Measurements from ENCODE around the gene MAST4. TPM values are rescaled to one million over a fixed set of nuclear protein-coding genes. Genes with fewer than 3 reads are reported as not detected.
A peak's percentile ranks its signal among the peaks of the same experiment; 100 is the strongest.

The MAST4 gene
- total and polyA plus RNA-seq, 2 of the 13 experiments (the other 11 are each of a cell fraction or from before 2014, with no cell fraction given): 3.4 to 3.7 TPM

DNA sequence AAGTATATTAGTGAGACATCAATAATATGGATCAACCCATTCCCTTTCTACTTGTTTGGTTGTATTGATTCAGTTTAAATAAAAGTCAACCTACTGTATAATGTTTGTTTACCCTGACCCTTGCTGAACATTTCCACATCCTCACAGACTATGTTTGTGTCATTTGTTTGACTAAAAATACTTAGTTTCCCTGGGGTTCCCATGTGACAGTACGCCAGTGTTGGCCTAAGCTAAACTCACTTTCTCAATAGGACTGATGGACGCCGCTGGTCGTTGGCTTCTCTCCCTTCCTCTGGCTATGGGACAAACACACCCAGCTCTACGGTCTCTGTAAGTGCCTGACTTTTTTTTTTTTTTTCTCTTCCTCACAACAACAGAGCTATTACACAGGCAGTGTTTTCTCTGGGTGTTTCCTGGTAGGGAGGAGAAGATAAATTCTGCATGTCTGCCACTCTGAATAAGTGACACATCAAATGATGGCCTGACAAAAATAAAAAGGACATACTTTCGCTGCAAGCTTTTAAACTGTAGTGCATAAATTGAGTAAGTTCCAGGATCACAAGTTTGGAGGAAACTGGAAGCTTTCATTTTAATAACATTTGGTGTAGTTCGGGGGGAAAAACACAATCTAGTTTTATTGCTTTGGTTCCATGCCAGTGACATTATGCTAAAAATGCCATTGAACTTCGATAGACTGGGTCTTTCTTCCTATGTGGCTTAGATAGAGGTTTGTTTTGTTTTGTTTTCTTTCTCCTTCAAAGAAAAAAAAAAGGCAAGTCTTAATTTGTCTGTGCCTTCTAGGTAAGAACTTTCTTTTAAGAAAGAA lies 499.4 kb downstream of the MAST4 start (continued):
- TF ChIP-seq PCBP1 (IDR thresholded peaks at IDR 0.05; ENCODE audit: borderline replicate concordance, low read depth, low read length) (no peak), ZKSCAN8 (CRISPR knock-in tag; IDR thresholded peaks at IDR 0.05; ENCODE audit: borderline replicate concordance) (peak; percentile 59; the same call in 1 of the 2 replicates), ZNF792 (CRISPR knock-in tag; IDR thresholded peaks at IDR 0.05) (peak; percentile 77), FOSL2 (CRISPR knock-in tag; IDR thresholded peaks at IDR 0.05) (peak; percentile 40; the same call in 1 of the 2 replicates), PTBP1 (IDR thresholded peaks at IDR 0.05; ENCODE audit: low read depth, low read length, poor library complexity, severe bottlenecking) (no peak), FOXA3 (CRISPR knock-in tag; IDR thresholded peaks at IDR 0.05) (peak; percentile 89), ZNF724P (CRISPR knock-in tag; IDR thresholded peaks at IDR 0.05; ENCODE audit: borderline replicate concordance) (peak; percentile 100), MYPOP (CRISPR knock-in tag; IDR thresholded peaks at IDR 0.05) (no peak), ZFP82 (CRISPR knock-in tag; IDR thresholded peaks at IDR 0.05; ENCODE audit: borderline replicate concordance) (no peak), XRCC5 (optimal IDR thresholded peaks at IDR 0.05; ENCODE audit: low read length) (peak; percentile 45), TFAP4 (IDR thresholded peaks at IDR 0.05; ENCODE audit: borderline replicate concordance, low read depth) (peak; percentile 46; the same call in 1 of the 2 replicates), ZNF552 (CRISPR knock-in tag; IDR thresholded peaks at IDR 0.05; ENCODE audit: borderline replicate concordance) (no peak), ISL2 (CRISPR knock-in tag; IDR thresholded peaks at IDR 0.05) (peak; percentile 66), ARNTL (CRISPR knock-in tag; IDR thresholded peaks at IDR 0.05) (peak; percentile 58; the same call in 1 of the 2 replicates), GATA4 (IDR thresholded peaks at IDR 0.05; ENCODE audit: borderline replicate concordance, low read depth) (no peak), ZBTB49 (CRISPR knock-in tag; IDR thresholded peaks at IDR 0.05; ENCODE audit: borderline replicate concordance) (no peak)

All from HepG2 (cell line).